HG03565 (cell line): ENCODE measurements around the gene PLXND1.

ENCODE experiments used
- ATAC-seq: cut with Tn5 transposase; IDR thresholded peaks from one replicate; pipeline ENCODE4 v1.9.1; 2021; ENCODE audit warnings: mild to moderate bottlenecking, moderate library complexity; ENCODE audit not compliant: unreplicated experiment

PLXND1 gene

DNA sequence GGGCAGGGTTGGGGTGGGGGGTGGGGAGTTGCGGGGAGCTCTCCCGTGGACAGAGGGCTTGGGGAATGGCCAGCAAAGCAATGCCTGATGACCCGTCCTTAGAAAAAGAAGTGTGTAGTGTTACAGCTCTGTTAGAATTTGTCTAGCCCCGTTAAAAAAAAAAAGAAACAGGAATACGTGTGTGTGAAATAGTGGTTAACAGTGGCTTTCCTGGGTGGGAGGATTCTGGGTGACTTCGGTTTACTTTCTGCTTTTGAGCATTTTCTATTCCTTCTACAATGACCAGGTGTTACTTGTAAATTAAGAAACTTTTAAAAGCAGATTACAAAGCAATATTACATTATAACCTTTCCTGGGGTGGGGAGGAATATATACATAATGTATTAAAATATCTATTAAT is 38.5 kb downstream of the PLXND1 start:
- no peak for ATAC-seq

GRCh38 chr3:129567176-129567705 is 39.2 kb downstream of the PLXND1 start:
- no peak for ATAC-seq

DNA sequence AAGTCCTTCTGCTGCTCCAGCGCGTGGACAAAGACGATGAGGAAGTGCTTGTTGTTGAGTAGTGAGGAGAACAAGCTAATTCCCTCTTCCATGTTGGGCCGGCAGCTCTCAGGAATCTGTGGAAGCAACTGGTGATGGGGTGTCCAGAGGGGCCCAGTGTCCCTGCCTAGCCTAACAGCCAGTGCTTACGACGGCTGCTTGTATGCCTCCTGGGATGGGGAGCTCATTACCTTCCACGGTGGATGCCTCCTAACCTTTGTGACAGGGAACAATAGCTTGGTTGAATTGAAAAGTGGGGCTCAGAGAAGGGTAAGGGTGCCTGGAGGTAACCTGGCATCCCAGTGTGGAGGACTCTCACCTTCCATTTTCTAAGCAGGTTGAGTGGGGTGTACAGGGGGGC is 40.6 kb downstream of the PLXND1 start:
- no peak for ATAC-seq

DNA sequence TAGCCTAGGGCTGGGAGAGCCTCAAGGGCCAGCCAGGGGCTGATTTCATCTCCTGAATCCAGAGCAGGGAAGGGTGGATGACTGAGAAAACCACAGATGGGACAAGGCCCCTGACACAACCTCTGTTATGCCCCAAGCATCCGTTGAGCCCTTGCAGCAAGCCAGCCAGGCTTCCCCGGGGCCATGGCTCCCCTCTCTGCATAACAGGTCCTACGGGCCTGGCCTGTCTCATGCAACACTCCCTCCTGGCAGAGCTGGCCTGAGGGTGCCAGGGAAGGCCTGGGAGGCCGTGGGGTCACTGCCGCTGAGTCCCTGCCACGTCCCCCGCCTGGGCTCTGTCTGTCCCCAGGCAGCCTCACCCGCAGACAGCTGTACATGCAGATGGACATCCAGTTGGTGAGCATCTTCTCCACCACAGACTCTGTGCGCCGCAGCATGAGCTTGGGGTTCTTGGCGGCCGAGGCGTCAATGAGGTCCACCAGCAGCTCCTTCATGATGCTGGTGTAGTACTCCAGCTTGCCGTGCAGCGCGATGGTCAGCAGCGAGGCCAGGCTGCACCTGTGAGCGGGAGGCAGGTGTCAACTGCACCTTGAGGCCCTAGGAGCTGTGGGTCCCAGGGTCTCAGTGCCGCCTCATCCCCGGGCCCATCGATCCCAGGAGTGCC is 41.4 kb downstream of the PLXND1 start:
- ATAC-seq, result no peak

- no peak for ATAC-seq
Measured at GRCh38 chr3:129563850-129564535, 42.5 kb downstream of the PLXND1 start.

DNA sequence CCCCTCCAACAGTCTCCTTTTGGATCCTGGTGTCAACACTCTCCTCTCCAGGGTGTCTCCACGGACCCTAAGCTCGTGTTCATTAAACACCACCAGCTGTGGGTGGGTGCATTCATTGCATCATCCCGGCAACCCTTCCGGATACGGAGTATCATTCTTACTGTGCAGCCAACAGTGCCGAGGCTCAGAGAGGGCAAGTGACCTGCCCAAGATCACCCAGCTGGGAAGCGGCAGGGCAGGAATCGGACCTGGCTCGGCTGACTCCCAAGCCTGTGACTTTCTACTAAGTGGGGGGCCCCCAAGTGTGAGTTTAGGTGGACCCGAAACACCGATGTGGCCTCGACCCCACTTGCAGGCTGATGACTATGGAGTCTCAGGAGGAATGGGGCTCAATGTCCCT is 43.1 kb downstream of the PLXND1 start:
- ATAC-seq, result no peak

DNA sequence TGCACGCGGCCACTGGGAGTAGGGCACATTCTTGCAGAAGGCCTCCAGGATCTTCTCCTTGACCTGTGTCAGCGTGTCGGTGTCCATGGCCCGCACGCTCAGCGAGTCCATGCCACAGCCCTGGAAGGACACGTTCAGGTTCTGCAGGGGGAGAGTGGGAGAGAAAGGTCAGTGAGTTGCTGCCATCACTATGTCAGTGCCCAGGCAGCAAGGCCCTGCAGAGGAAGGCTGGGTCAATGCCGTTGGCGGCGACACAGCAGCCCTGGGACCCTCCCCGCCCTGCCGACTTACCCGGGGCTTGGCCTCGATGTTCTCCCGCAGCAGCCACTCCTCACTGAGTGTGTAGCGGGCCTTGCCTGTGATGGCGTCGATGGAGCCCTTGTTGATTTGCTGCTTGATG is 43.7 kb downstream of the PLXND1 start:
- ATAC-seq, result no peak

GRCh38 chr3:129561619-129562248 is 44.7 kb downstream of the PLXND1 start:
- ATAC-seq, result no peak

GRCh38 chr3:129560911-129561594 is 45.4 kb downstream of the PLXND1 start:
- ATAC-seq, result no peak

DNA sequence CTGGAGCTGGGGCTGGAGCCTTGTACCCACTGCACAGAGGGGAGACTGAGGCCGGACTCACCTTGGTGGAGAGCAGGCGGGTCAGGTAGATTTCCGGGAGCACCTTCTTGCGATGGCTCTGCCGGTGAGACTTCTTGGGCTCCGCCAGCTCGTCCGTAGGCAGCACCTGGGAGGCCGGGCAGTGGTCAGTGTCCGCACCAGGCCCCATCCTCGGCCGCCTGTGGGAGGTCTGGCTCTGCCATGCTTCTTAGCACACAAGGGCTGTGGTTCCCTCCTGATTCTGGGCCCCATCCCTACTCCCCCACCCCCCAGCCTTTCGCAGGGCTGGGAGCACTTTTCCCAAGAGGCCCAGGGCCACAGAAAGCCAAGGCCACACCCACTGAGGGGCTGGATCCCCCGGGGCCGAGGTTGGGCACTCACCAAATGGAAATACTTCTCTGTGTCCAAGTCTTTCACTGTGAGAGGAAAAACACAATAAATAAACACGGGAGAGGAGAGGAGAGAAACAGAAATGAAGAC is 46.1 kb downstream of the PLXND1 start:
- ATAC-seq, result no peak

GRCh38 chr3:129559565-129560079 is 46.9 kb downstream of the PLXND1 start:
- ATAC-seq, result no peak

DNA sequence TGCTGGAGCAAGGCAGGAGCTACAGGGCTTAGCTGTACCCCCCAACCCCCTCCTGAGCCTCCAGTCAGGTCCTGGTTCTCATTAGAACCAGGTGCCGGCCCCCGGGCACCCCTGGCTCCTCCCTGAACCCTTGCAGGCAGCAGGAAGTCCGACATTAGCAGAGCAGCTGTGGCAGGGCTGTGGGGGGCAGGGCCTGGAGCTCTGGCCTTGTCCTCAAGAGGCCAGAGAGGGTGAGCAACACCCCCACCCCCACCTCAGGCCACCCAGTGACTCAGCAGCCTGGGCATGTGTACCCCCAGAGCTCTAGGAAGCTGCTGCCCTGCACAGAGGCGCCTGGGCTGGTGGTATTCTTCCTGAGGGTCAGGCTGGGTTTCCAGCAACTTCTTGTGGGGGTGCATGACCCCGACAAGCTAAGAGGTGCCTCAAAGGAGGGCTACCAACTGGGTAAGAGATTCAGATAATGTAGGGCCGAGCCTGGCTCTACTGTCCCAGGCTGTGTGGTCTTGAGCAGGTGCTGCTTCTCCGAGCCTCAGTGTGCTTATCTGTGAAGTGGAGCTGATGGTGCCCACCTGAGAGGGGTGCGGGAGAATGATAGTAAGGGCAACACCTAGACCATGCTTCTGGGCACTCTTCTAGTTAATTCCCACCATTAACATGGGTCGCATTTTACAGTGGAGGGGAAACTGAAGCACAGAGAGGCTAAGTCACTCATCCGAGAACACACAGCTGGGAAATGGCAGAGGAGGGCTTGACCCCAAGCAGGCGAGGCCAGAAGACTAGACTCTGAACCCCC is 47.5 kb downstream of the PLXND1 start:
- ATAC-seq, result no peak

DNA sequence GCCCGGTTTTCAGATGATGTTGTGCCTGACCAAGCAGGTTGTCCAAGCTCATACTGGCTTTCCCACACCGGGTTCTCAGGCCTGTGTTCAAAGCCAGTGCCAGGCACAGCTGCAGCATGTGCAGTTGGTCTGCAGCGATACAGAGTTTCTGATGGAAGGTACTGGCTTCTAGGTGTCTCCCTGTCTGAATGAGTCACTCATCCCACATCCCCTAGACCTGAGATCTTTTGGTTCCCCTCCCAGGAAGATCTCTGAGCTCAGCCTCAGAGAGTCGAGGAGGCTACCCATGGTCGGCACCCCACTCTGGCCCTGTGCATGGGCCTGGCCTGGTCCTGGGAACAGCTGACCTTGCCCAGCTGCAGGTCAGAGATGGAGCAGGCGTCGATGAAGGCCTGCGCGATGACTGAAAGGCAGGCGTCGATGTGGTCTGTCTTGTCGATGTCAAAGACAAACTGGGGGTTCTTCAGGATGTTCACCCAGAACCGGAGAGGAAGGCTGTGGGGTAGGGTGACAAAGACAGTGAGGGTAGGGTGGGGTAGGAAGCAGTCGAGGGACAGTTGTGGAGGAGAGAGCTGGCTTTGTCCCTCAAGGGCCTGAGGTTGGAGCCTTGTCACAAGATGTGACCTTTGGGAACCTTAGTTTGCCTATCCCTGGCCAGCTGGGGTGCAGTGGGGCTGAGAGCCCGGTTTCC is 48.2 kb downstream of the PLXND1 start:
- ATAC-seq, result no peak

DNA sequence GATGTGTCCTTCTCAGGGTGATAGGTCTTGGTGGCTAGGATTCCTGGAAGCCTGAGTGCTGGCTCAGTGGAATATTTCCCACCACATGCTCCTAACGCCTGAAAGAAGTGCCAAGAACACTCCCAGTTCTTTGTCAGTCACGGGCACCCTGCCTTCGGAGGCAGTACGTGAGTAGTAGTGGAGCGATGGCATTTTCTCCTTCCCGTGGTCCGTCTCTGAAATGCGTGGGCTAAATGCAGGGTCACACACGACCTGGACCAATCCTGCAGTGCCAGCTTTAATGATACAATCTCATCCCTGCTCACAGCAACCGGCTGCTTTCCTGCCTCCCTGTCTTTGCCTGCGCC is 49.0 kb downstream of the PLXND1 start:
- no peak for ATAC-seq

DNA sequence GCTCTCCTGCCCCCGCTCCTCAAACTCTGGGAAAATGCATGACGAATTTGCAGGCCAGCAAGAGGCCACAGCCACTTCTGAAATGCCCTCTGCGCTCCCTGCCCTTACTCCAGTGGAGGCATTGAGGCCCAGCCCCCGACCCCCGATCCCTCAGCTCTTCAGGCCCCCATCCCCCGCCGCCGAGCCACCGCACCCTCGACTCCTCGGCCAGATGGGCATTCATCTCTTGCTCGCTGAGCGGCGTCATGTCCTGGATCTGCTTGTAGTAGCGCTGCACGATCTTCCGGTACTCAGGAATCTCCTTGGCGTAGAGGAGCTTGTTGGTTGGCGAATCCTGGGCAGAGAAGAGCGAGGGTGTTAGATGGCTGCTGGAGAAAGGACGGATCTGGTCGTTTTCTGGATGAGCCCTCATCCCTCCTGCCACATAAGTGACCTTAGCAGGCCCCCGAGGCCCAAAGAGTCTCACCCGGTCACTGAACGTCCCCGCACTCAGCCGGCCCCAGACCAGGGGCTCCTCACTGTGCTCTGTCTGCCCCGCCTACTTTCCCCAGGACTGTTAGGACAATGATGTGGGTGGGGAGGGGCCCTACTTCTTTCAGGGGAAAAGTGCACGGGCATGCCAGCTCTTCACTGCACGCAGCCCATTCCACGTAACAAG is 49.5 kb downstream of the PLXND1 start:
- ATAC-seq, result no peak

GRCh38 chr3:129556358-129556695 is 50.1 kb downstream of the PLXND1 start:
- no peak for ATAC-seq

- no peak for ATAC-seq
Measured at GRCh38 chr3:129555616-129556357, 50.7 kb downstream of the PLXND1 start.

DNA sequence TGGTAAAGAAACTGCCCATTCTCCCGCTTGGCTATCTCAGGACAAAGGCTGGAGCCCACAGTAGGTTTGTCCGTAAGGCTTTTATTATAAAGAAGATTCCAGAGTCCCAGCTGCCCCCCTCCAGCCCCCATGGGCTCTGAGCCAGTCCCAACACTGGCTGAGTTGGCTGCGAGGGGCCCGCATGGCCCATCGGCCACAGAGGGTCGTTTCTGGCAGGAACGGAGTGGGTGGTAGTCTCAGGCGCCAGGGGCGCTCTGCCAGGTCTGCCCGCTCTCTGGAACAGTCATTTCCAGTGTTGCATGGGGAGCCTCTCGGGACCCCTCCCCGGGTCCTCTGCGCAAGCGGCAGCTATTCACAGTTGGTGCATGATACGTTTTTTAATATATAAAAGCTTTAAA is 51.3 kb downstream of the PLXND1 start:
- ATAC-seq, result no peak
